Thyroid gland (tissue), 4 donors: ENCODE data around the gene TDP2. TPM values are rescaled to one million over a fixed set of nuclear protein-coding genes. Genes with fewer than 3 reads are reported as not detected.

Source experiments
- DNase-seq, 2 donors: peaks; one replicate each; pipeline ENCODE4 v3.0.0-alpha.2; 2019
- H3K27ac ChIP-seq, 3 donors: fragments of 200-600 bp; sonication (generic); 1 replicate in 2 of 3; 2 replicates in 1 of 3; pipeline ENCODE4 v1.5.1; 2016 to 2019; ENCODE audit warnings: mild to moderate bottlenecking in 1 of 3, moderate library complexity in 1 of 3
- H3K27me3 ChIP-seq: fragments of 200-600 bp; sonication (generic); one replicate; pipeline ENCODE4 v1.5.1; 2019
- H3K36me3 ChIP-seq, 2 donors: fragments of 200-600 bp; sonication (generic); one replicate each; pipeline ENCODE4 v1.5.1; 2016 to 2019
- H3K4me1 ChIP-seq, 2 donors: fragments of 200-600 bp; sonication (generic); one replicate each; pipeline ENCODE4 v1.5.1; 2017 to 2019
- H3K4me3 ChIP-seq, 3 donors: fragments of 200-600 bp; sonication (generic); replicated peaks in 1 of 3; 1 replicate in 2 of 3; 2 replicates in 1 of 3; pipeline ENCODE4 v1.5.1; 2016; ENCODE audit warnings: mild to moderate bottlenecking in 1 of 3
- H3K9me3 ChIP-seq: fragments of 200-600 bp; sonication (generic); one replicate; pipeline ENCODE4 v1.5.1; 2017
- CTCF ChIP-seq, 6 experiments: fragments of 200-600 bp in 3 of 6; fragments of 450-650 bp in 3 of 6; sonication (generic) in 3 of 6; IDR thresholded peaks; one replicate each; pipeline ENCODE4 v1.5.1; 2016 to 2019; ENCODE audit warnings: antibody characterized with exemption in 6 of 6, mild to moderate bottlenecking in 2 of 6, inconsistent platforms in 1 of 6, moderate library complexity in 1 of 6
- POLR2A ChIP-seq, 2 donors: fragments of 450-650 bp; IDR thresholded peaks; one replicate each; pipeline ENCODE4 v1.6.1; 2017; ENCODE audit warnings: antibody characterized with exemption in 2 of 2, mild to moderate bottlenecking in 2 of 2, moderate library complexity in 1 of 2
- WGBS, 2 donors: methylation state at CpG; one replicate each; pipeline ENCODE4 v1.1.5; 2017; 5-methylcytosine and 5-hydroxymethylcytosine counted together
- intact Hi-C: fragments of 100-400 bp; cut with DNase I; formaldehyde crosslinking; loops from one replicate; pipeline ENCODE4 v1.15.1; 2023
- total RNA-seq, 4 donors: library from RNA; depleted of rRNA; stranded (reverse); fragments of >200 nt; gene quantifications; one replicate each; pipeline ENCODE4 v1.2.3, GENCODE V29; 2016

Gene TDP2
- total RNA-seq, 4 donors from 2014 or later, result 16.8 to 45.6 (median 28.1) TPM

- H3K4me3 ChIP-seq, result no peak overlapping the region
- TF ChIP-seq POLR2A (IDR thresholded peaks at IDR 0.05), result no peak
- no peak for TF ChIP-seq CTCF (IDR thresholded peaks at IDR 0.05)
- intact Hi-C loops, result no loop called here
- no peak overlapping the region for H3K27ac ChIP-seq
- H3K9me3 ChIP-seq, result no peaks in the 10 kb centered on the region
- H3K27me3 ChIP-seq, result no peaks in the 10 kb centered on the region
- H3K4me1 ChIP-seq, result no peaks in the 10 kb centered on the region
- DNase-seq, result no peak
- 94 to 95% methylated on average over 3 of the region's 3 CpGs for WGBS, 2 donors
- H3K36me3 ChIP-seq, result no peaks in the 10 kb centered on the region
Measured at GRCh38 chr6:24620637-24621036, 46.1 kb downstream of the TDP2 start.

DNA sequence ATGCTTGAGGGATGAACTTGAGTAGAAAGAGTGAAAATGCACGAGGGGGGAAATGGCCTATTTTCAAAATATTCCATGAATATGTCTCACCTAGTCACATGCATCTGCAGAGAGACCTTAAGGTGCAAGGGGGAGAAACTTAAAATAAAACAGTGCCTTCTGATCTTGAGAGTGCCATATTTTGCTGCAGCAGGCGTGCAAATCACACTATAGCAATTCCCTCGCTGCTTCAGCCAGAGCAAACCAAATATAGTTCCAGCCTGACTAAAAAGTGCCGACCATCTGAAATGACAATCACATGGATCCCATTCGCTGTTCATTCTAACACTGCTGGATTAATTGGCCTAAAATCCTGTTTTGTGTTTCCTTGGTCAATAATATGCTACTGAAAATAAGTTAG is 47.0 kb downstream of the TDP2 start:
- no peak for TF ChIP-seq CTCF (IDR thresholded peaks at IDR 0.05)
- no peak for TF ChIP-seq POLR2A (IDR thresholded peaks at IDR 0.05)
- no peaks in the 10 kb centered on the region for H3K27me3 ChIP-seq
- no peak for DNase-seq
- intact Hi-C loops, result no loop called here
- no peaks in the 10 kb centered on the region for H3K9me3 ChIP-seq
- WGBS, 2 donors, result 88 to 92% methylated on average over 5 of the region's 5 CpGs
- no peaks in the 10 kb centered on the region for H3K4me1 ChIP-seq
- no peak overlapping the region for H3K27ac ChIP-seq
- no peaks in the 10 kb centered on the region for H3K36me3 ChIP-seq
- H3K4me3 ChIP-seq, result no peak overlapping the region

- DNase-seq, result no peak
- WGBS, 2 donors, result 55 to 65% methylated on average over 2 of the region's 2 CpGs
- Histone ChIP-seq H3K36me3 (no peaks in the 10 kb centered on the region), H3K4me3 (no peak overlapping the region), H3K9me3 (no peaks in the 10 kb centered on the region), H3K4me1 (no peaks in the 10 kb centered on the region), H3K27me3 (no peaks in the 10 kb centered on the region), H3K27ac (no peak overlapping the region)
- TF ChIP-seq CTCF (IDR thresholded peaks at IDR 0.05), result no peak
- intact Hi-C loops, result no loop called here
Measured at GRCh38 chr6:24614648-24615047, 52.1 kb downstream of the TDP2 start.

DNA sequence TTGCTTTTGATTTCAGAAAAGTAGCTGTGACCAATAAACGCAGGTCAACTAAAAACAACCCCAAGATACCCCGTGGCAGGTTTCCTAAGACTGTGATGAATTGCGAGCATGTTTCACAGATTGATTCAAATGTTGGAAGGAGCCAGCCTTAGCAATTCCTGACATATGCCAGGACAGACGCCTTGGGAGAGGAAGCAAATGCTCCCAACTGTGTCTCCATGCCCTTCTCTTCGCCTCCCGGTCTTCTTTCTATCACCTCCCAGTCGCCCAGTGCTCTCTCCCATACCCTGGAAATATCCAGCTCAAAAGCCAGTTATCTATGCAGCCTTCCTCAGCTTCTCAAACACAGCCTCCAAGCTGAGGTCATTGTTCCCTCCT is 52.7 kb downstream of the TDP2 start:
- Histone ChIP-seq H3K27ac (no peak overlapping the region), H3K36me3 (no peaks in the 10 kb centered on the region), H3K9me3 (no peaks in the 10 kb centered on the region), H3K4me3 (no peak overlapping the region), H3K27me3 (no peaks in the 10 kb centered on the region), H3K4me1 (no peaks in the 10 kb centered on the region)
- TF ChIP-seq CTCF (IDR thresholded peaks at IDR 0.05), result no peak
- no peak for TF ChIP-seq POLR2A (IDR thresholded peaks at IDR 0.05)
- intact Hi-C loops, result no loop called here
- DNase-seq, result no peak
- 55 to 58% methylated on average over 7 of the region's 7 CpGs for WGBS, 2 donors

DNA sequence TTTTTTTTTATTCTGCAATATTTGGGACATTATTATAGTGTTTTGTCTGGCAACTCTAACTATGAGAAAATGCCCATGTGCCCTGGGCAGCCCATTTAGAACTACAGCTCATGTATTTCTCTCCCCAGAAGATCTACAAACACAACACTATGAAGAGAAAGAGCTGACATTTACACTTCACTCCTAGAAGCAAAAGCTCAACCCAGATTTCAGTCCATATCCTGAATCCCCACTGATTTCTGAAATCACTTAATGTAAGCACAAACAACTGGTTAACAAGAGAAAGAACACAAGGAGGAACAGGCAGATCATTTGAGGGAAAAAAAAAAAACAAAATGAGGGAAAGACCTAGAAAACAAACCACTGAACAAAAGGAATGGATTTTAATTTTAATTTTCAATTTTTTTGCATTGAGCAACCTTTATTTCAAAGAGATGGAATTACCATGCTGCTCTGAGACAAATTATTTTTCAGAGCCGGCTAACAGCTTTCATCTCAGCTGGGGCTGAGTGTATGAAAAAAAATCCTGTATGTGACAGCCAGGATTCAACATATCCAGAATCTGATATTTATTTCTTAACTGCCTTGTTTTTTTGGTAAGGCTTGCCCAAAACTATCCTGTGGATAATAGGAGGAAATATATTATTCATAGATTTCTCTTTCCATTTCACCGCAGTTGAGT is 53.2 kb downstream of the TDP2 start:
- no peaks in the 10 kb centered on the region for H3K27me3 ChIP-seq
- DNase-seq, result no peak
- H3K4me1 ChIP-seq, result no peaks in the 10 kb centered on the region
- TF ChIP-seq CTCF (IDR thresholded peaks at IDR 0.05), result no peak
- no peak for TF ChIP-seq POLR2A (IDR thresholded peaks at IDR 0.05)
- H3K9me3 ChIP-seq, result no peaks in the 10 kb centered on the region
- 75 to 83% methylated on average over 2 of the region's 2 CpGs for WGBS, 2 donors
- H3K4me3 ChIP-seq, result no peak overlapping the region
- no peaks in the 10 kb centered on the region for H3K36me3 ChIP-seq
- no peak overlapping the region for H3K27ac ChIP-seq
- intact Hi-C loops, result no loop called here
